Airway epithelial cell (primary cell): ENCODE data around the gene SLC3A2. TPM values are rescaled to one million over a fixed set of nuclear protein-coding genes. Genes with fewer than 3 reads are reported as not detected.

Experiments
- total RNA-seq: library from RNA; depleted of rRNA; stranded (reverse); fragments of >200 nt; gene quantifications from 2 replicates; pipeline ENCODE4 v1.2.3, GENCODE V29; 2015

The SLC3A2 gene
- total RNA-seq: 327 and 333 TPM in 2 replicates

GRCh38 chr11:62880803-62881578 is at the start of gene SLC3A2:
Gene SLC3A2 (plus strand): TSS chr11:62880896. CDS start chr11:62881024, 128 bp downstream.

GRCh38 chr11:62831520-62832335 is 49.0 kb upstream of the SLC3A2 start, which contains the start of gene STX5:
Gene STX5 (minus strand): TSS chr11:62832051. CDS start chr11:62831243, 808 bp downstream.

GRCh38 chr11:62832336-62833234 is 48.1 kb upstream of the SLC3A2 start, which contains the start of gene TEX54:
Gene TEX54 (minus strand): TSS chr11:62832841.

GRCh38 chr11:62839050-62839945 is 41.4 kb upstream of the SLC3A2 start, which contains the start of gene WDR74:
Gene WDR74 (minus strand): TSS chr11:62839590. CDS start chr11:62839570, 20 bp downstream.

GRCh38 chr11:62921201-62921572 is 40.5 kb downstream of the SLC3A2 start, which contains the start of gene CHRM1:
Gene CHRM1 (minus strand): TSS chr11:62921363. CDS start chr11:62911100, 10,263 bp downstream.

Other genes with a start within 250 kb of the SLC3A2 start
- 146 and 160 TPM in 2 replicates for gene GANAB, start 234.3 kb upstream of the SLC3A2 start, total RNA-seq
- 30.6 and 31.7 TPM in 2 replicates for gene INTS5, start 227.6 kb upstream of the SLC3A2 start, total RNA-seq
- 85.8 and 91.6 TPM in 2 replicates for gene C11orf98, start 215.7 kb upstream of the SLC3A2 start, total RNA-seq
- gene CSKMT, start 215.6 kb upstream of the SLC3A2 start, total RNA-seq: 9.3 and 14.3 TPM in 2 replicates
- 18.9 and 26.7 TPM in 2 replicates for gene UQCC3, start 209.2 kb upstream of the SLC3A2 start, total RNA-seq
- gene LBHD1, start 208.6 kb upstream of the SLC3A2 start, total RNA-seq: 2.3 and 5.2 TPM in 2 replicates
- 122 and 144 TPM in 2 replicates for gene UBXN1, start 201.8 kb upstream of the SLC3A2 start, total RNA-seq
- 0.09 and 0.28 TPM in 2 replicates for gene LRRN4CL, start 191.4 kb upstream of the SLC3A2 start, total RNA-seq
- 59.5 and 69.4 TPM in 2 replicates for gene BSCL2, start 173.5 kb upstream of the SLC3A2 start, total RNA-seq
- not detected in 2 replicates for gene GNG3, start 173.2 kb upstream of the SLC3A2 start, total RNA-seq
- gene HNRNPUL2, start 153.4 kb upstream of the SLC3A2 start, total RNA-seq: 9.7 and 12.8 TPM in 2 replicates
- 10.0 and 17.7 TPM in 2 replicates for gene TTC9C, start 152.4 kb upstream of the SLC3A2 start, total RNA-seq
- gene ZBTB3, start 126.7 kb upstream of the SLC3A2 start, total RNA-seq: 4.2 and 10.2 TPM in 2 replicates
- 115 and 116 TPM in 2 replicates for gene POLR2G, start 119.3 kb upstream of the SLC3A2 start, total RNA-seq
- gene TAF6L, start 109.5 kb upstream of the SLC3A2 start, total RNA-seq: 18.2 and 18.3 TPM in 2 replicates
- gene TMEM179B, start 93.5 kb upstream of the SLC3A2 start, total RNA-seq: 56.6 and 63.5 TPM in 2 replicates
- gene TMEM223, start 88.9 kb upstream of the SLC3A2 start, total RNA-seq: 23.5 and 27.9 TPM in 2 replicates
- gene NXF1, start 75.5 kb upstream of the SLC3A2 start, total RNA-seq: 33.6 and 34.0 TPM in 2 replicates
- gene STX5, start 48.8 kb upstream of the SLC3A2 start, total RNA-seq: 18.2 and 25.3 TPM in 2 replicates
- not detected in 2 replicates for gene TEX54, start 48.1 kb upstream of the SLC3A2 start, total RNA-seq
- gene WDR74, start 41.3 kb upstream of the SLC3A2 start, total RNA-seq: 67.6 and 70.5 TPM in 2 replicates
- gene CHRM1, start 40.5 kb downstream of the SLC3A2 start, total RNA-seq: not detected in 2 replicates
- not detected in 2 replicates for gene SLC22A6, start 104.1 kb downstream of the SLC3A2 start, total RNA-seq
- not detected in 2 replicates for gene SLC22A8, start 134.9 kb downstream of the SLC3A2 start, total RNA-seq